GM13977 (cell line): Measurements from ENCODE around the gene ROPN1L.

Experiments used
- DNase-seq: peaks from one replicate; pipeline ENCODE4 v3.0.0; 2012; ENCODE audit warnings: low spot score
- CTCF ChIP-seq: IDR thresholded peaks from 2 replicates; pipeline ENCODE4 v1.5.1; 2012; ENCODE audit warnings: mild to moderate bottlenecking, control low read depth; ENCODE audit not compliant: insufficient read depth; ENCODE audit errors: extremely low read depth, missing control alignments
- in situ Hi-C: fragments of 300-500 bp; cut with MboI; formaldehyde crosslinking; loops from one replicate; pipeline ENCODE4 v1.12.0; 2022; ENCODE audit warnings: low sequenced_read_pairs, low pct_unique_long_range_greater_than_20kb, mixed read lengths, inconsistent platforms; ENCODE audit not compliant: unreplicated experiment

Gene ROPN1L

GRCh38 chr5:10503321-10503720, 61.6 kb downstream of the ROPN1L start:
- TF ChIP-seq CTCF: no peak
- no peak for DNase-seq
- in situ Hi-C loops: no loop called here

DNA sequence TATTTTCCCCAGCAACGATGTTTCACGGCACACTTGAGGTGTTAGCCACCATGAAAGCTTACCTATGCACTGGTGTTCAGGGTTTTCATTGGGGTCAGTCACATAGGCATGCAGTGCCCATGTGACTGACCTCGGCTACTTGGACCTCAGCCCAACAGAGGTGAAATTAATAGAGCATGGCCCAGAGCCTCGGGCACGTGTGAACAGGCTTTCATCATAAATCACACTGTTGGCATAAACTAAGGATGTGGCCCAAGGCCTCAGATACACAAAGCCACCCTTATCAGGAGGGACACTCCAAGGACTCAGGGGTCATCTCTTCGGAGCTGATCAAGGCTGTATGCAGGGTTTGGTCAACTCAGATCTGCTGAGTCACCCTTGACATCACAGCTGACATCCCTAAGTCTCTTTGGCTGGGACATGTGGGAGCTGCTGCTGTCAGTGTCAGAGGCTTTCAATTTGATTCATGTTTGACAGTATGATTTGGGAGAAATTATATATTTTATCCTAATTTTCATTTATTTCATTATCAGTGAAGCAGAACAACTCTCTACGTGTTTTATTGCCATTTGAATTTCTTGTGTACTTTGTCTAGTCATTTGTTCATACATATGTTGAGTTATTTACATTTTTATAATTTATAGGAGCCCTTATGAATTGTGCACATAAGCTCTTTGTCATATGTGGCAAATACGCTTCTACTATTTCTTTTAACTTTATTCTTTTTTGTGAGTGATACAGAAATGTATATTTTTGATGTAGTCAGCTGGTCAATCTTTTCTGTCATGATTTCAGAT, 62.5 kb downstream of the ROPN1L start:
- in situ Hi-C loops: no loop called here
- no peak for TF ChIP-seq CTCF
- DNase-seq: no peak

DNA sequence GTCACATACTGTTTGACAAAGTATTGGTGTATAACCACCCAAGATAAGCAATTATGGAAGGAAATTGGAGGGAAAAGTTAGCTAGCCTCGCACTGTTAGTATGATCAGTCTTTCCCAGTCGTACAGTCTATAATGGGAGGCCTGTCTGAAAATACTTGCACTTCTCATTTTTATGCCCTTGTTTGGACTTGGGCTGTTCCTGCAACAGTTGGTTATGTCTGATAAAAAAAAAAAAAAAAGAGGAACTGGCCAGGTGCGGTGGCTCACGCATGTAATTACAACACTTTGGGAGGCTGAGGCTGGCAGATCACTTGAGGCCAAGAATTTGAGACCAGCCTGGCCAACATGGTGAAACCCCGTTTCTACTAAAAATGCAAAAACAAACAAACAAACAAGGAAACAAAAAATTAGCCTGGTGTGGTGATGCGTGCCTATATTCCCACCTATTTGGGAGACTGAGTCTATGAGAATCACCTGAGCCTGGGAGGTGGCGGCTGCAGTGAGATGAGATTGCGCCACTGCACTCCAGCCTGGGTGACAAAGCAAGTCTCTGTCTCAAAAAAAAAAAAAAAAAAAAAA, 63.9 kb downstream of the ROPN1L start:
- in situ Hi-C loops: no loop called here
- TF ChIP-seq CTCF: no peak

GRCh38 chr5:10506535-10506934, 64.9 kb downstream of the ROPN1L start:
- in situ Hi-C loops: no loop called here
- TF ChIP-seq CTCF: no peak
- no peak for DNase-seq

More for the DNA sequence above, 63.9 kb downstream of the ROPN1L start:
- DNase-seq: no peak

DNA sequence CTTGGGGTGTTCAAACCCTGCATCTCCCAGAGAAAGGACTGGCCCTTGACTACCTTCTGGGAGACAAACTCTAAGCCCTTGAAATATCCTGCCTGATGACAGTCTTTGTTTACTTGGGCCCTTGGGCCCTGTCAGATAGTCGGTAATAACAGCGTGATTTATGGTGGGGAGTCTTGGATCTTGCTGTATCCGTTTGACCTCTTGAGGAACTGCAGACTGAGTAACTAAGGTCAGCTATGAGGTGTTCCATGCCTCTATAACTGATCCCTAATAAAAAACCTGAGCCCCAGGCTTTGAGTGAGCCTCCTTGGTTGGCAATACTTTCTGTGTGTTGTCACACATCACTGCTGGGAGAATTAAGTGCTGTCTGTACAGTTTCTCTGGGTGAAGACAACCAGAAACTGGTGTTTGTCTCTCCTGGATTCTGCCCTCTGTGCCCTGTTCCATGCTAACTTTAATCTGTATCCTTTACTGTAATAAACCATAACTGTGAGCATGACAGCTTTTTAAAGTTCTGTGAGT, 66.0 kb downstream of the ROPN1L start:
- no peak for TF ChIP-seq CTCF
- in situ Hi-C loops: no loop called here
- no peak for DNase-seq

DNA sequence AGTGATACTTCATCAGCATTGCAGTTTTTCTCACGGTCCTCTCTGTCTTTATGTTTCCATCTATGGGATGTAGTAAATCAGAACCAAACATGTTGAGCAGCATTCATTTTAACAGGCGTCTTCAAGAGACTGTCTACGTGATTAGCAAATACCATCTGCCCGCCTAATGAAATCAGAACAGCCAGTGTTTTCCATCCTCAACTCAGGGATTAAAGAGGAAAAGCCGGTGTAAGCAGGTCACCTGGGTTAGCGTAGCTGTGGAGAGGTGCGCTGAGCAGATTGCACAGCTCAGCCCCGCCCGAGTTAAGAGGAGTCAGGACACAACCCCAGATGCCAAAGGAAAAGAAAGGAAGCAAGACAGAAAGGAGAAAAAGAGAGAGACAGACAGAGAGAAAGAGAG, 67.9 kb downstream of the ROPN1L start:
- TF ChIP-seq CTCF: no peak
- in situ Hi-C loops: no loop called here
- DNase-seq: no peak
